ENCODE data around the gene GRK5.

GRK5 gene

DNA sequence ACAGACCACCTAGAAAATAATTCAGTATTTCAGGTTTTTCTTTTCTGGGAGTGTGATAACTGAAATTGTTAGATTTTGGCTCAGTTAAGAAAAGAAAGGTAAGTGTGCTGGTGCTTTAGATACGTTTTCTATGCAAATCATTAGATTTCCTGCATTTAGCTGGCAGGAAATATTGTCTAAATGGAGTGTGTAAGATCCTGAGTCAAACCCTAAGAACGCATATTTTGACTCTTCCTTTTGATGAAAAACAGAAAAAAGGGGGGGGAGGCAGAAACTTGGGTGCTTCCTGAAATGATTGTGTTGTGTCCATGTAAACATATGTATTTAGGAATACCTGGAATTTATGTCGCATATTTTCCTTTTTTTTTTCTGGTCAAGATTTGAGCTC lies 1.2 kb downstream of the GRK5 start:
- Histone ChIP-seq H3K36me3 (ENCODE audit: control insufficient read depth, insufficient read depth, low read length) (no peaks in the 10 kb centered on the region), H2BK5ac (ENCODE audit: low read length) (no peak overlapping the region), H3K4ac (ENCODE audit: low read depth, low read length) (no peak overlapping the region), H2AK5ac (ENCODE audit: low read length) (no peak overlapping the region), H2BK120ac (ENCODE audit: low read depth, low read length) (no peak overlapping the region), H3K4me1 (ENCODE audit: control insufficient read depth, low read depth, low read length) (peaks cover 8% of the 10 kb centered on the region), H3K23ac (ENCODE audit: low read length) (no peak overlapping the region), H3K4me3 (ENCODE audit: low read length) (no peak overlapping the region), H4K5ac (ENCODE audit: low read length) (no peak overlapping the region), H3K79me2 (ENCODE audit: control insufficient read depth, insufficient read depth, low read length) (no peaks in the 10 kb centered on the region), H3K4me2 (ENCODE audit: low read length) (peak overlapping the region; percentile 23), H3K27me3 (ENCODE audit: insufficient read depth, low read length, poor library complexity) (peaks cover 8% of the 10 kb centered on the region), H3K18ac (ENCODE audit: low read length) (no peak overlapping the region), H2BK15ac (replicated peaks; ENCODE audit: low read depth) (no peak overlapping the region), H3K79me1 (ENCODE audit: low read length) (no peaks in the 10 kb centered on the region), H3K9ac (ENCODE audit: low read length) (peak overlapping the region; percentile 63), H4K8ac (ENCODE audit: low read depth, low read length) (no peak overlapping the region), H3K27ac (ENCODE audit: low read depth, low read length) (no peak overlapping the region), H3K56ac (ENCODE audit: low read length) (peak overlapping the region; percentile 30)
- no peak for DNase-seq
- no CpG with 5 or more reads among the region's 3 CpGs for WGBS (ENCODE audit: extremely low coverage, insufficient coverage, low lambda C conversion rate)

- H3K4me1 ChIP-seq (ENCODE audit: control insufficient read depth, low read depth, low read length): peaks cover 8% of the 10 kb centered on the region
- H3K9ac ChIP-seq (ENCODE audit: low read length): peak overlapping the region; percentile 52
- peak overlapping the region; percentile 15 for H3K23ac ChIP-seq (ENCODE audit: low read length)
- WGBS (ENCODE audit: extremely low coverage, insufficient coverage, low lambda C conversion rate): no CpG with 5 or more reads among the region's 15 CpGs
- H3K36me3 ChIP-seq (ENCODE audit: control insufficient read depth, insufficient read depth, low read length): no peaks in the 10 kb centered on the region
- H3K4me2 ChIP-seq (ENCODE audit: low read length): peak overlapping the region; percentile 9
- DNase-seq: peak; percentile 78
- no peak overlapping the region for H2BK120ac ChIP-seq (ENCODE audit: low read depth, low read length)
- H3K4me3 ChIP-seq (ENCODE audit: low read length): no peak overlapping the region
- H2AK5ac ChIP-seq (ENCODE audit: low read length): no peak overlapping the region
- no peak overlapping the region for H2BK5ac ChIP-seq (ENCODE audit: low read length)
- H3K56ac ChIP-seq (ENCODE audit: low read length): peak overlapping the region; percentile 30
- H4K8ac ChIP-seq (ENCODE audit: low read depth, low read length): no peak overlapping the region
- H3K79me2 ChIP-seq (ENCODE audit: control insufficient read depth, insufficient read depth, low read length): no peaks in the 10 kb centered on the region
- H3K4ac ChIP-seq (ENCODE audit: low read depth, low read length): no peak overlapping the region
- no peak overlapping the region for H3K27ac ChIP-seq (ENCODE audit: low read depth, low read length)
- no peak overlapping the region for H2BK15ac ChIP-seq (replicated peaks; ENCODE audit: low read depth)
- no peak overlapping the region for H4K5ac ChIP-seq (ENCODE audit: low read length)
- peak overlapping the region; percentile 65 for H3K18ac ChIP-seq (ENCODE audit: low read length)
- peaks cover 8% of the 10 kb centered on the region for H3K27me3 ChIP-seq (ENCODE audit: insufficient read depth, low read length, poor library complexity)
- no peaks in the 10 kb centered on the region for H3K79me1 ChIP-seq (ENCODE audit: low read length)
Observed at GRCh38 chr10:119209035-119209735, 1.8 kb downstream of the GRK5 start.

DNA sequence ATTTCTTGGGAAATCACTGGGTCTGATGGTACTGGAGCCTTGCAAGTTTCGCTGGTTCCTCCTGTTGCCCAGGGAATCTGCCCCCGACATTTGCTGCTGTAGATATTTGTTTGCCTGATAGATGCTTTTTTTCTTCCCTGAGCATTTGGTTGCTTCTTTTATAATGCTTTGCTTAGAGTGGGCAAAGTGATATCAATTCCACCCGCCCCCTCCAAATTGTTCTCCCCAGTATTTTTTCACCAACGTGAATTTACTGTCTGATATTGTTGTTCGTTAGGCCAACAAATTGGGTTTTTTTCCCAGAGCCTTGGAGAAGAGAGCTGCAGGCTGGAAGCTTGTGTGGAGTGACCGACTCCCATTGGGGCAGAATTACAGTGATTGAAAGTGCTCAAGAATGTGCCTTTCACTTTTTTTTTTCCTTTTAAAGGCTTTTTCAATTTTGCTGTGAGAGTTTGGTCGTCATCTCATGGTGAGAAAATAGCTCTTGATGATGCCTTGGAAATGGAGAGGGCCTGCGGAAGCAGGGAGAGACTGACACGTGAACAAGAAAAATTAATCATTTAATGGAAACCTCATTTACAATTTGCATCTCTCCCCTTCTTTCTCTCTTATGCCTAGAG lies 2.5 kb downstream of the GRK5 start:
- Histone ChIP-seq H3K27ac (ENCODE audit: low read depth, low read length) (no peak overlapping the region), H3K79me2 (ENCODE audit: control insufficient read depth, insufficient read depth, low read length) (no peaks in the 10 kb centered on the region), H3K27me3 (ENCODE audit: insufficient read depth, low read length, poor library complexity) (peaks cover 8% of the 10 kb centered on the region), H3K4me1 (ENCODE audit: control insufficient read depth, low read depth, low read length) (peaks cover 8% of the 10 kb centered on the region), H2BK5ac (ENCODE audit: low read length) (no peak overlapping the region), H2AK5ac (ENCODE audit: low read length) (no peak overlapping the region), H3K36me3 (ENCODE audit: control insufficient read depth, insufficient read depth, low read length) (no peaks in the 10 kb centered on the region), H3K79me1 (ENCODE audit: low read length) (no peaks in the 10 kb centered on the region), H3K56ac (ENCODE audit: low read length) (peak overlapping the region; percentile 56), H2BK120ac (ENCODE audit: low read depth, low read length) (no peak overlapping the region), H3K18ac (ENCODE audit: low read length) (peak overlapping the region; percentile 44), H4K8ac (ENCODE audit: low read depth, low read length) (no peak overlapping the region), H3K4ac (ENCODE audit: low read depth, low read length) (no peak overlapping the region), H3K4me2 (ENCODE audit: low read length) (no peak overlapping the region), H3K9ac (ENCODE audit: low read length) (peak overlapping the region; percentile 52), H3K23ac (ENCODE audit: low read length) (no peak overlapping the region), H3K4me3 (ENCODE audit: low read length) (no peak overlapping the region), H2BK15ac (replicated peaks; ENCODE audit: low read depth) (no peak overlapping the region), H4K5ac (ENCODE audit: low read length) (no peak overlapping the region)
- DNase-seq: no peak
- no CpG with 5 or more reads among the region's 9 CpGs for WGBS (ENCODE audit: extremely low coverage, insufficient coverage, low lambda C conversion rate)

DNA sequence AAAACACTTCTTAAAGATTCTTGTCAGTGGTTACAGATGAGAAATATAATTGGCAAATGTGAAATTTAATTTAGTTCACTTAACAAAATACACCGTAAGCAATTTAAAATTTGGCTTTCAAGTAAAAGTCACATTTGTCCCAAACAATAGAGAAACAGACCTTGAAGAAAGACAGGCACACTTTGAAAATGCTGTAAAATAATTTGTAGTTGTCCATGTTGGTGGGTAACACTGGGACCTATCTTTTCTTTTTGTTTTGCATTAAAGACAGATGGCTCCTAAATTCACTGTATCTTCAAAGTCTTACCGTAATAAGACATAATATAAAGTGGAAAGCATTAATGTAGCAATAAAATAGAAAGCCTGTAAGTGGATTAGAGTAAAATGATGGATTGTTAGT lies 3.3 kb downstream of the GRK5 start:
- peaks cover 8% of the 10 kb centered on the region for H3K4me1 ChIP-seq (ENCODE audit: control insufficient read depth, low read depth, low read length)
- no peak overlapping the region for H2BK15ac ChIP-seq (replicated peaks; ENCODE audit: low read depth)
- peaks cover 8% of the 10 kb centered on the region for H3K27me3 ChIP-seq (ENCODE audit: insufficient read depth, low read length, poor library complexity)
- H3K4me2 ChIP-seq (ENCODE audit: low read length): no peak overlapping the region
- H2BK5ac ChIP-seq (ENCODE audit: low read length): no peak overlapping the region
- no peaks in the 10 kb centered on the region for H3K79me2 ChIP-seq (ENCODE audit: control insufficient read depth, insufficient read depth, low read length)
- H3K9ac ChIP-seq (ENCODE audit: low read length): no peak overlapping the region
- H4K8ac ChIP-seq (ENCODE audit: low read depth, low read length): no peak overlapping the region
- H4K5ac ChIP-seq (ENCODE audit: low read length): no peak overlapping the region
- no peak for DNase-seq
- H2AK5ac ChIP-seq (ENCODE audit: low read length): no peak overlapping the region
- H3K4ac ChIP-seq (ENCODE audit: low read depth, low read length): no peak overlapping the region
- H2BK120ac ChIP-seq (ENCODE audit: low read depth, low read length): no peak overlapping the region
- H3K56ac ChIP-seq (ENCODE audit: low read length): no peak overlapping the region
- no peak overlapping the region for H3K4me3 ChIP-seq (ENCODE audit: low read length)
- no peaks in the 10 kb centered on the region for H3K79me1 ChIP-seq (ENCODE audit: low read length)
- H3K23ac ChIP-seq (ENCODE audit: low read length): no peak overlapping the region
- WGBS (ENCODE audit: extremely low coverage, insufficient coverage, low lambda C conversion rate): 100% methylated on average over 1 of the region's 2 CpGs
- H3K18ac ChIP-seq (ENCODE audit: low read length): no peak overlapping the region
- H3K36me3 ChIP-seq (ENCODE audit: control insufficient read depth, insufficient read depth, low read length): no peaks in the 10 kb centered on the region
- H3K27ac ChIP-seq (ENCODE audit: low read depth, low read length): no peak overlapping the region

DNA sequence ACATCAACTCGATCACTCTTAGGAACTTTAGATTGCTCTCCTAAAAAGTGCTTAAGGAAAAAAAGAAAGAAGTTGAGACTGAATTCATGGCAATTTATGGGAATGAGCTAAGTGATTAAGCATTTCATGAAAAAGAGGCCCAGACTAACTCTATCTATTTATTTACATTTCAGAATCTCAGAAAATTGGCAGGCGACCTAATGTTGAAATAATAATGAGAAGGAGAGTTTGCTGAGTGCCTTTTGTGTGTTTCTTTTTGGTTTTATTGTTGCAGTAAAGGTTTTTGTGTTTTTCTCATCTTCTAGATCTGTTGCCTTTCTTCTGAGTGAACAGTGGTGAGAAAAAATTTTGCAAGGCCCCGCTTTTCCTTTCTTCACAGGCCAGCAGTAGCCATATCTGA lies 3.8 kb downstream of the GRK5 start:
- H2AK5ac ChIP-seq (ENCODE audit: low read length): no peak overlapping the region
- peaks cover 8% of the 10 kb centered on the region for H3K4me1 ChIP-seq (ENCODE audit: control insufficient read depth, low read depth, low read length)
- peaks cover 8% of the 10 kb centered on the region for H3K27me3 ChIP-seq (ENCODE audit: insufficient read depth, low read length, poor library complexity)
- H4K5ac ChIP-seq (ENCODE audit: low read length): no peak overlapping the region
- no peaks in the 10 kb centered on the region for H3K36me3 ChIP-seq (ENCODE audit: control insufficient read depth, insufficient read depth, low read length)
- no peak overlapping the region for H3K27ac ChIP-seq (ENCODE audit: low read depth, low read length)
- H3K79me1 ChIP-seq (ENCODE audit: low read length): no peaks in the 10 kb centered on the region
- no peak overlapping the region for H2BK120ac ChIP-seq (ENCODE audit: low read depth, low read length)
- no peak overlapping the region for H3K23ac ChIP-seq (ENCODE audit: low read length)
- no peak overlapping the region for H3K18ac ChIP-seq (ENCODE audit: low read length)
- no peaks in the 10 kb centered on the region for H3K79me2 ChIP-seq (ENCODE audit: control insufficient read depth, insufficient read depth, low read length)
- no peak overlapping the region for H3K4me3 ChIP-seq (ENCODE audit: low read length)
- no peak overlapping the region for H3K9ac ChIP-seq (ENCODE audit: low read length)
- no peak overlapping the region for H3K56ac ChIP-seq (ENCODE audit: low read length)
- no peak for DNase-seq
- H2BK5ac ChIP-seq (ENCODE audit: low read length): no peak overlapping the region
- no CpG with 5 or more reads among the region's 3 CpGs for WGBS (ENCODE audit: extremely low coverage, insufficient coverage, low lambda C conversion rate)
- H2BK15ac ChIP-seq (replicated peaks; ENCODE audit: low read depth): no peak overlapping the region
- H3K4ac ChIP-seq (ENCODE audit: low read depth, low read length): no peak overlapping the region
- no peak overlapping the region for H4K8ac ChIP-seq (ENCODE audit: low read depth, low read length)
- H3K4me2 ChIP-seq (ENCODE audit: low read length): no peak overlapping the region

All from mesendoderm (in vitro differentiated cells).